Activated T-cell treated with anti-CD3 and anti-CD28 coated beads for 24 hours (primary cell): Measurements from ENCODE around the gene PFDN2.
"Not testable (repeated sequence)": the region's sequence is repeated elsewhere in the genome, so short reads cannot be mapped to it uniquely, and the experiment has no call there.

ENCODE experiments used
- DNase-seq: peaks from one replicate; pipeline ENCODE4 v3.0.0-alpha.2; 2020; ENCODE audit warnings: low read depth

PFDN2 gene

DNA sequence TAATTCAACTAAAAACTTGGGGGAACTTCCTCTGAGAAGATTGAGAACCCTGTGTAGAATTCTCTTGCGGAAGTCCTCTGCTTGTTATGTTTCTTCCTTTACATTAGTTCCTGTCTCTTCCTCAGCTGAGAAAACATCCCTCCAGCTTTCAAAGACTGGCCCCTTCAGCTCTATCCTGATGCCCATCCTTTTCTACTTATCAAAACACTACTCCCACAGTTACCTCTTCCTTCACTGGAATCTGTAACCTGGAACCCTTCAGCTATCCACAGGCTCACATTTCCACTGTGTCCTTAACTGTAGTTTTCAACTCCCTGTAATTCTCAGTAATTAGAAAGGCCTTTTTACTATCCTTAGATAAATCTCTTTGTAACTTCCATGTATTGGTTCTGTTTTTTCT lies 20.6 kb upstream of the PFDN2 start:
- DNase-seq, result no peak

DNA sequence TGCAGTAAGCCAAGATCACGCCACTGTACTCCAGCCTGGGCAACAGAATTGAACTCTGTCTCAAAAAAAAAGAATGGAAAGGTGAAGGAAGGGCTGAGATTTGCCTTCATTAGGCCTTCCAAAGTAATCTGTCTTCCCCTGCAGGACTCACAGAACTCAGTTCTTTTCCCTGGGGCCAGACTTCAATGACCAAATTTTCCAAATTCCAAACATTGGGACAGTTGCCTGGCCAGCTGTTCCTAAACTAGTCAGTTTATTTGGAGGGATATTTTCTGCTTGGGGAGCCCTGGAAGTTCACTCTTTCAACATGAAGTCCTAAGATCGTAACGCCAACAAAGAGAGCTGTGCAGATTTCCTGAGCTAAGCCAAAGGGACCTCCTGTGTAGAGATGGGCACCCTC lies 20.0 kb upstream of the PFDN2 start:
- DNase-seq, result no peak

- no peak for DNase-seq
Measured at GRCh38 chr1:161133220-161133740, 15.4 kb upstream of the PFDN2 start.

DNA sequence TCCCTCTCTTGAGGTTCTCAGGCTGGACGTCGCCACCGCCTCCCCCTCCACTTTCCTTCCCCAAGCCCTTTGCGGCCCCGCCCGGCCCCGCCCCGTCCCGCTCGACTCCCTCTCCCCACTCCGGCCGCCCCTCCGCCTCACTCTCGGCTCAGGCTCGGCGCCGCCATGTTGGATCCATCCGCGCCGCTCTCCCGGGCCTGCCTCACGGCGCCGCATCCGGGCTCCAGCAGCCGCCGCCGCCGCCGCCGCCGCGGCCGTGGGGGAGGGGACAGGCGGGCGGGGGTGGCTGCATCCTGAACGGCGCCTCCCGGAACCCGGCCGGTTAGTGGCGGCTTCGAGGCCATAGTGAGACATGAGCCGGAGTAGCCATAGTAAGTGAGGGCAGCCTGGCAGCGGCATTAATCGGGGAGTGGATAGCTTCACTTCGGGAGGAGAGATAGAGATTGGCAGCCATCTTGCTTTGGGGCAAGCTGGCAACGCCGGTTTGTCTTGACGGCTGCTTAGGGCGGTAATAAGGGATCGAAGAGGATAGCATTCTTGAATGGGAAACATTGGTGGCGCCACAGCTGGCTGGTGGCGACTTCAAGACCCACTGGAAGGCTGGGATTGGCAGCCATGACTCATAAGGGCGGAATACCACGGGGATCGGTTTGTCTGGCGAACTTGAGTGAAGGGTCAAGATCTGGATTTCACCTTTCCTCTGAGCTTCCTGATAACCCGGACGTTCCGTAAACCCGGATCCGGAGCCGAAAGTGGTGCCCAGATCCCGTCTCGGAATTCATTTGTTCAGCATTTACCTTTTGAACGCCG lies 14.8 kb upstream of the PFDN2 start, which contains the start of gene DEDD:
Gene DEDD (minus strand): TSS at position 258 of the 810 bp plus-strand sequence. CDS start 8,205 bp downstream, outside the sequence.
- peak; percentile 88 for DNase-seq

GRCh38 chr1:161131523-161132409 lies 13.9 kb upstream of the PFDN2 start:
- no peak for DNase-seq

DNA sequence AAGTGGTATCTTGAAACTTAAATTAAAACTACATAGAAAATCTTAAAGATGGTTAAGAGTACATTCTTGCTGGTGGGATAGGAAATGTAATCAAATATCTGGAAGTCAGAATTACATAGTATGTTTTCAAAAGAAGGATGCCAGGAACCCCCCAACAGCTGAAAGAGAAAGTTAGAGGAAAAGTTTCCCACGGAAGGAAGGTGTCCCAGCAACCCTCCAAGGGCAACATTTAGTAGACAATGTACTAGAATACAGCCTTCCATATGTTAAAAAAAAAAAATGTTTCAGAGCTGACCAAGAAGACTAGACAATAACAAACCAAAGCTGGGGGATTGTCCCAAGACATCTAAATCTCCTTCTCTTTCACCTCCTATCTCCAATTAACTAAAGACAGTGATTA lies 12.4 kb upstream of the PFDN2 start:
- DNase-seq, result no peak

- no peak for DNase-seq
Measured at GRCh38 chr1:161128591-161129420, 11.0 kb upstream of the PFDN2 start.

DNA sequence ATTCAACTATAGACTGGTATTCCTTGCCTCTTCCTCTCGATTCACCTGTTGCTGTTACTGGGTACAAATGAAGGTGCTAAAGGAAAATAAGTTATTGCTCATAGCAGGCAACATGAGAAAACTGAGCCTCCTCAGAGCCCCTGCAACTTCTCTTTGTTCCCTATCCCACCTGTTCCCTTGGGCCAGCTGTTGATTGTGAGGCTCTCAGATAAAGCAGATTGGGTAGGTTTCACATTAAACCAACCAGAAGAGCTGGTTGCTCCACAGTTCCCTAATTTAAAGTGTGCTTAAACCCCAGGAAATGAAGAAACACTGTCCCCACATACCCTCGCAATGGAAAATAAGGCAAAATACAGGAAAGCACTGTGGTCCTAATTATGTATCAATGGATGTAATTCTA lies 9.8 kb upstream of the PFDN2 start:
- DNase-seq, result no peak

- no peak for DNase-seq
Measured at GRCh38 chr1:161122967-161123366, 5.1 kb upstream of the PFDN2 start.

- no peak for DNase-seq
Measured at GRCh38 chr1:161121834-161122233, 4.0 kb upstream of the PFDN2 start.

- DNase-seq, result no peak
Measured at GRCh38 chr1:161121042-161121650, 3.3 kb upstream of the PFDN2 start.

DNA sequence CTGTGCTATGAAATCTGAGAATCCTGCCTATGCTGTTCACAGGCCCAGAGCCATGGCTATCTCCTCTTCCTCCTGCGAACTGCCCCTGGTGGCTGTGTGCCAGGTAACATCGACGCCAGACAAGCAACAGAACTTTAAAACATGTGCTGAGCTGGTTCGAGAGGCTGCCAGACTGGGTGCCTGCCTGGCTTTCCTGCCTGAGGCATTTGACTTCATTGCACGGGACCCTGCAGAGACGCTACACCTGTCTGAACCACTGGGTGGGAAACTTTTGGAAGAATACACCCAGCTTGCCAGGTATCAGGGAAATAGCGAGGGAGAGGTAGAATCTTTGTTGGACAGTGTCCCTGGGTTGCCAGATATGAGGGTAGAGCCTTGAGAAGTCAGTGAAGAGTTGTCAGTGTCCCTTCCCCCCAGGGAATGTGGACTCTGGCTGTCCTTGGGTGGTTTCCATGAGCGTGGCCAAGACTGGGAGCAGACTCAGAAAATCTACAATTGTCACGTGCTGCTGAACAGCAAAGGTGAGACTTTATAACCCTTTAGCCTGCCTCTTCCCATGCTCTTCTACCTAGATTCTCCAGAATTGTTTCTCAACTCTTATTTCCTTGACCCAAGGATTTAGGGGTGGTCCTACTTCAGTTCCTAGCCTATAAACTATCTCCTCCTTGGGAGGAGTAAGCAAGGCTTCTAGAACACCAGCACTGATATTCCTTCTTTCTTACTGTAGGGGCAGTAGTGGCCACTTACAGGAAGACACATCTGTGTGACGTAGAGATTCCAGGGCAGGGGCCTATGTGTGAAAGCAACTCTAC lies 1.5 kb upstream of the PFDN2 start:
- DNase-seq, result peak; percentile 60

- not testable (repeated sequence) for DNase-seq
Measured at GRCh38 chr1:161115961-161116360, 1.9 kb downstream of the PFDN2 start.

GRCh38 chr1:161115132-161115711 lies 2.6 kb downstream of the PFDN2 start:
- no peak for DNase-seq

- DNase-seq, result no peak
Measured at GRCh38 chr1:161114556-161114955, 3.3 kb downstream of the PFDN2 start.

- no peak for DNase-seq
Measured at GRCh38 chr1:161113915-161114314, 3.9 kb downstream of the PFDN2 start.

- no peak for DNase-seq
Measured at GRCh38 chr1:161111527-161111926, 6.3 kb downstream of the PFDN2 start.

- no peak for DNase-seq
Measured at GRCh38 chr1:161111117-161111516, 6.7 kb downstream of the PFDN2 start.

GRCh38 chr1:161106431-161106830 lies 11.4 kb downstream of the PFDN2 start:
- DNase-seq, result no peak

GRCh38 chr1:161100556-161100955 lies 17.3 kb downstream of the PFDN2 start:
- no peak for DNase-seq
